Astrocyte (in vitro differentiated cells and primary cell): ENCODE measurements around the gene MARF1. TPM values are rescaled to one million over a fixed set of nuclear protein-coding genes. Genes with fewer than 3 reads are reported as not detected.
"Not testable (repeated sequence)": the region's sequence is repeated elsewhere in the genome, so short reads cannot be mapped to it uniquely, and the experiment has no call there.

Experiments used
- DNase-seq: peaks from one replicate; pipeline ENCODE4 v3.0.0-alpha.2; 2010; ENCODE audit warnings: low read depth
- FAIRE-seq: peaks from 2 replicates; lab custom pipeline; 2011; peaks lifted over from hg19 to GRCh38; lab: Jason Lieb, UNC
- H2AFZ ChIP-seq: 2 replicates; pipeline ENCODE4 v1.6.0; 2012; ENCODE audit warnings: low read depth, low read length, inconsistent platforms
- H3K27ac ChIP-seq: 2 replicates; pipeline ENCODE4 v1.5.1; 2011; ENCODE audit warnings: low read depth, low read length, inconsistent platforms
- H3K27me3 ChIP-seq: 2 replicates; pipeline ENCODE4 v1.6.0; 2011; ENCODE audit warnings: low read length, inconsistent platforms; ENCODE audit not compliant: insufficient read depth
- H3K36me3 ChIP-seq: 2 replicates; pipeline ENCODE4 v1.5.1; 2011; ENCODE audit warnings: low read length, inconsistent platforms; ENCODE audit not compliant: insufficient read depth
- H3K4me1 ChIP-seq: 2 replicates; pipeline ENCODE4 v1.5.1; 2011; ENCODE audit warnings: low read length, inconsistent platforms; ENCODE audit not compliant: insufficient read depth
- H3K4me2 ChIP-seq: 2 replicates; pipeline ENCODE4 v1.6.0; 2012; ENCODE audit warnings: low read length, inconsistent platforms
- H3K4me3 ChIP-seq: 2 replicates; pipeline ENCODE4 v1.5.1; 2011; ENCODE audit warnings: low read depth, mild to moderate bottlenecking, low read length, inconsistent platforms; ENCODE audit not compliant: insufficient read depth
- H3K79me2 ChIP-seq: 2 replicates; pipeline ENCODE4 v1.6.0; 2012; ENCODE audit warnings: mild to moderate bottlenecking, low read length, inconsistent platforms; ENCODE audit not compliant: insufficient read depth
- H3K9ac ChIP-seq: 2 replicates; pipeline ENCODE4 v1.6.0; 2012; ENCODE audit warnings: mild to moderate bottlenecking, low read length, inconsistent platforms
- H3K9me3 ChIP-seq: 2 replicates; pipeline ENCODE4 v1.5.1; 2012; ENCODE audit warnings: low read depth, mild to moderate bottlenecking, low read length, inconsistent platforms; ENCODE audit not compliant: insufficient read depth
- H4K20me1 ChIP-seq: 2 replicates; pipeline ENCODE4 v1.6.0; 2012; ENCODE audit warnings: low read length, inconsistent platforms; ENCODE audit not compliant: insufficient read depth
- H3K27ac Mint-ChIP-seq: one replicate; pipeline ENCODE4 v1.8.0; 2021; ENCODE audit warnings: mild to moderate bottlenecking, mixed read lengths; ENCODE audit not compliant: unreplicated experiment
- H3K27me3 Mint-ChIP-seq: one replicate; pipeline ENCODE4 v1.8.0; 2021; ENCODE audit warnings: low read depth, mixed read lengths; ENCODE audit not compliant: unreplicated experiment
- H3K36me3 Mint-ChIP-seq: one replicate; pipeline ENCODE4 v1.8.0; 2021; ENCODE audit warnings: low read depth, mixed read lengths; ENCODE audit not compliant: unreplicated experiment
- H3K4me1 Mint-ChIP-seq: one replicate; pipeline ENCODE4 v1.8.0; 2021; ENCODE audit warnings: low read depth, mixed read lengths; ENCODE audit not compliant: unreplicated experiment
- H3K4me3 Mint-ChIP-seq: one replicate; pipeline ENCODE4 v1.8.0; 2021; ENCODE audit warnings: mild to moderate bottlenecking, moderate library complexity, mixed read lengths; ENCODE audit not compliant: unreplicated experiment
- H3K9me3 Mint-ChIP-seq: one replicate; pipeline ENCODE4 v1.8.0; 2021; ENCODE audit warnings: mild to moderate bottlenecking, mixed read lengths; ENCODE audit not compliant: unreplicated experiment
- CTCF ChIP-seq: IDR thresholded peaks from 2 replicates; pipeline ENCODE4 v1.5.1; 2011; ENCODE audit warnings: low read depth, mild to moderate bottlenecking, inconsistent platforms, low read length, moderate library complexity; ENCODE audit not compliant: insufficient read depth
- EZH2 ChIP-seq: IDR thresholded peaks from 2 replicates; pipeline ENCODE4 v1.6.1; 2012; ENCODE audit warnings: mild to moderate bottlenecking, low read length, inconsistent platforms; ENCODE audit not compliant: insufficient read depth
- total RNA-seq: library from RNA; stranded (reverse); gene quantifications from 2 replicates; pipeline ENCODE4 v1.2.1, GENCODE V29; 2021

Gene MARF1
- total RNA-seq, 1 donor from 2014 or later, result 47.4 TPM

- H3K9me3 Mint-ChIP-seq, result no peaks in the 10 kb centered on the region
Observed at GRCh38 chr16:15674571-15674970, 31.6 kb upstream of the MARF1 start.

GRCh38 chr16:15672514-15673167, 29.7 kb upstream of the MARF1 start:
- Histone ChIP-seq H4K20me1 (peaks cover 6% of the 10 kb centered on the region), H3K27me3 (no peaks in the 10 kb centered on the region), H3K9ac (peak overlapping the region; percentile 70), H3K79me2 (peaks cover 26% of the 10 kb centered on the region), H3K9me3 (no peaks in the 10 kb centered on the region), H3K4me2 (peak overlapping the region; percentile 75), H3K4me3 (peak overlapping the region; percentile 11), H3K36me3 (peaks cover 17% of the 10 kb centered on the region), H2AFZ (peak overlapping the region; percentile 55), H3K27ac (peak overlapping the region; percentile 79), H3K4me1 (peaks cover 12% of the 10 kb centered on the region)
- peaks cover 3% of the 10 kb centered on the region for H3K36me3 Mint-ChIP-seq
- DNase-seq (peak; percentile 98), FAIRE-seq (no peak)
- no peaks in the 10 kb centered on the region for H3K9me3 Mint-ChIP-seq
- peaks cover 4% of the 10 kb centered on the region for H3K4me1 Mint-ChIP-seq
- peak overlapping the region; percentile 58 for H3K27ac Mint-ChIP-seq
- no peak overlapping the region for H3K4me3 Mint-ChIP-seq
- no peak for TF ChIP-seq CTCF
- no peak for TF ChIP-seq EZH2
- no peaks in the 10 kb centered on the region for H3K27me3 Mint-ChIP-seq

More at GRCh38 chr16:15674571-15674970, 31.6 kb upstream of the MARF1 start:
- Histone ChIP-seq H3K4me1 (peaks cover 12% of the 10 kb centered on the region), H3K27ac (no peak overlapping the region), H3K27me3 (no peaks in the 10 kb centered on the region), H3K9ac (no peak overlapping the region), H4K20me1 (peaks cover 6% of the 10 kb centered on the region), H3K4me2 (no peak overlapping the region), H3K36me3 (peaks cover 10% of the 10 kb centered on the region), H3K79me2 (peaks cover 26% of the 10 kb centered on the region), H3K4me3 (no peak overlapping the region), H3K9me3 (no peaks in the 10 kb centered on the region), H2AFZ (no peak overlapping the region)
- H3K27ac Mint-ChIP-seq, result no peak overlapping the region
- H3K4me3 Mint-ChIP-seq, result no peak overlapping the region
- FAIRE-seq (no peak), DNase-seq (no peak)
- TF ChIP-seq CTCF (no peak), EZH2 (no peak)
- peaks cover 4% of the 10 kb centered on the region for H3K36me3 Mint-ChIP-seq
- H3K27me3 Mint-ChIP-seq, result no peaks in the 10 kb centered on the region
- peaks cover 4% of the 10 kb centered on the region for H3K4me1 Mint-ChIP-seq

GRCh38 chr16:15672127-15672513, 29.2 kb upstream of the MARF1 start:
- peak overlapping the region; percentile 11 for H3K4me3 ChIP-seq
- peak overlapping the region; percentile 79 for H3K27ac ChIP-seq
- H3K4me1 ChIP-seq, result peaks cover 12% of the 10 kb centered on the region
- FAIRE-seq, H3K4me3 Mint-ChIP-seq, DNase-seq, H3K4me1 Mint-ChIP-seq, H4K20me1 ChIP-seq, H2AFZ ChIP-seq, H3K9me3 ChIP-seq, H3K9me3 Mint-ChIP-seq, H3K27me3 Mint-ChIP-seq, H3K27me3 ChIP-seq, H3K36me3 Mint-ChIP-seq: not testable (repeated sequence)
- H3K9ac ChIP-seq, result peak overlapping the region; percentile 70
- peaks cover 26% of the 10 kb centered on the region for H3K79me2 ChIP-seq
- peak overlapping the region; percentile 75 for H3K4me2 ChIP-seq
- peaks cover 20% of the 10 kb centered on the region for H3K36me3 ChIP-seq
- peak overlapping the region; percentile 68 for H3K27ac Mint-ChIP-seq
